K562 (cell line): ENCODE data around the gene SAMD15. TPM values are rescaled to one million over a fixed set of nuclear protein-coding genes. Genes with fewer than 3 reads are reported as not detected.

Source experiments
- ADNP ChIP-seq: fragments of 200-800 bp; sonication (Bioruptor generic); IDR thresholded peaks from 2 replicates; pipeline ENCODE4 v1.6.1; 2016; ENCODE audit warnings: missing genetic modification characterization, missing compliant biosample characterization
- HDAC2 ChIP-seq: fragments of 450-650 bp; IDR thresholded peaks from 2 replicates; pipeline ENCODE4 v1.6.1; 2016; ENCODE audit warnings: mild to moderate bottlenecking
- IFI16 ChIP-seq: fragments of 250-450 bp; sonication (Bioruptor Pico); IDR thresholded peaks from 2 replicates; pipeline ENCODE4 v2.1.2; 2022; ENCODE audit warnings: mild to moderate bottlenecking, inconsistent platforms
- KAT8 ChIP-seq: fragments of 450-650 bp; IDR thresholded peaks from 2 replicates; pipeline ENCODE4 v1.6.1; 2016; ENCODE audit warnings: low read depth, mild to moderate bottlenecking
- LEF1 ChIP-seq: fragments of 450-650 bp; IDR thresholded peaks from 2 replicates; pipeline ENCODE4 v1.6.1; 2016; ENCODE audit warnings: mild to moderate bottlenecking
- POLR2AphosphoS5 ChIP-seq: IDR thresholded peaks from 2 replicates; pipeline ENCODE4 v1.6.1; 2011; ENCODE audit warnings: mild to moderate bottlenecking, low read depth, low read length, moderate library complexity; ENCODE audit not compliant: control insufficient read depth, insufficient read depth
- POLR2G ChIP-seq: fragments of 200-400 bp; formaldehyde crosslinking; IDR thresholded peaks from 2 replicates; pipeline ENCODE4 v1.6.1; 2017; ENCODE audit warnings: low read depth, mild to moderate bottlenecking, antibody characterized with exemption, low read length, moderate library complexity
- POLR3G ChIP-seq: IDR thresholded peaks from 2 replicates; pipeline ENCODE4 v1.6.1; 2011; ENCODE audit not compliant: insufficient read length, insufficient replicate concordance; ENCODE audit errors: extremely low read depth
- PRMT5 ChIP-seq: sonication (generic); formaldehyde crosslinking; IDR thresholded peaks from 2 replicates; pipeline ENCODE4 v1.5.0; 2020; ENCODE audit warnings: missing genetic modification reagents
- polyA plus RNA-seq, 8 experiments: library from polyadenylated mRNA; depleted of rRNA in 4 of 8; stranded (reverse) in 5 of 8; unstranded in 3 of 8; fragments of >200 nt; fragmentation: Nextera tagmentation in 2 of 8; fragmentation: Illumina TruSeq in 1 of 8; extraction: Ambion mirVana in 2 of 8; extraction: Trizol in 1 of 8; gene quantifications; 2 replicates each; pipeline versions ENCODE4 v1.2.1 to v1.2.3, GENCODE V29; 2011 to 2014; ENCODE audit warnings: inconsistent platforms in 1 of 8, missing spikeins in 1 of 8
- total RNA-seq, 7 experiments: library from RNA; depleted of rRNA in 6 of 7; stranded (reverse); fragments of >200 nt in 6 of 7; fragmentation: Illumina TruSeq in 2 of 7; extraction: Trizol in 2 of 7; gene quantifications; 2 replicates each; pipeline versions ENCODE4 v1.2.1 to v1.2.3, GENCODE V29; 2011 to 2021; ENCODE audit warnings: low replicate concordance in 1 of 7
- TF ChIP-seq, protein P1 (sequence below), 2 experiments: fragments of 450-650 bp in 1 of 2; sonication (generic) in 1 of 2; formaldehyde crosslinking in 1 of 2; IDR thresholded peaks; 2 replicates each; pipeline versions ENCODE4 v1.7.1 to v1.9.0; 2016 to 2022; ENCODE audit warnings: inconsistent platforms in 1 of 2, mild to moderate bottlenecking in 1 of 2, missing genetic modification reagents in 1 of 2
- TF ChIP-seq, protein P2 (sequence below), 3 experiments: fragments of 200-800 bp in 1 of 3; fragments of 250-450 bp in 1 of 3; fragments of 450-650 bp in 1 of 3; sonication (Bioruptor Pico) in 1 of 3; sonication (Bioruptor generic) in 1 of 3; formaldehyde crosslinking in 1 of 3; IDR thresholded peaks; 2 replicates each; pipeline versions ENCODE4 v1.6.1 to v1.8.0; 2016 to 2022; ENCODE audit warnings: mild to moderate bottlenecking in 2 of 3, missing genetic modification characterization in 2 of 3, missing compliant biosample characterization in 1 of 3, moderate library complexity in 1 of 3
- TF ChIP-seq, protein P3 (sequence below): sonication (generic); formaldehyde crosslinking; IDR thresholded peaks from 2 replicates; pipeline ENCODE4 v1.8.0; 2022; ENCODE audit warnings: missing genetic modification reagents, mild to moderate bottlenecking, borderline replicate concordance
- TF ChIP-seq, protein P4 (sequence below): fragments of 250-450 bp; sonication (Bioruptor Pico); IDR thresholded peaks from 2 replicates; pipeline ENCODE4 v1.8.0; 2021; ENCODE audit warnings: moderate library complexity, mild to moderate bottlenecking, inconsistent platforms

Gene SAMD15
- total and polyA plus RNA-seq, 9 of the 15 experiments (the other 6 are each of a cell fraction or from before 2014, with no cell fraction given): 0.18 to 0.54 (median 0.25) TPM

DNA sequence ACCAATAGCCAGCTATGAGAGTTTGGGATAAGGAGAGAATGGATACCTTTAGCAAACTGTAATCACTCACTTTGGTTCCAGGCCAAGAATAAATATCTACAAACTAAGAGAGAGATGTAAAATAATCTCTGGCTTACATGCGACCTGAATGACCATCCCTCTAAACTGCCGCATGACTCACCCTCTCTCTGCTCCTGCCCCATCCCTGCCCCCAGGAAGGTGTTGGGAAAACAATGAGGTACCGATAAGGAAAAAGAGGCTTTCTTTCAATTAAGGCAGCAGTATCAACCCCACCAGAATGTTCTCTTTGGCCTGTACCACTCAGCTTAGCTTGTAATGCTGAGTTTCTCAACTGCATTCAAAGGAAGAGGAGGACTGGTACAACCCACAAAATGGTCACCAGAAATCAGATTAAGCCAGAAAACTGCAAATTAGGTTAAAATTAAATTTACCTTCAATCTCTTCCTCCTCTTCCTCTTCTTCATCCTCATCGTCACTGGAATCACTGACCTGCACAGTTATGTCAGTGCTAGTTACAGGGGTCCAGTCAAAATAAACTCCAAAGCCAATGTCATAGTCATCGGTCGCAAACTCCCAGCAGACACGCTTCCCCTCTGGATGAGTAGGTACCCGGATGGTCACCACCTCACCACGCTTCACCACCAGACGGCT is 34.3 kb upstream of the SAMD15 start (continued):
- TF ChIP-seq, protein P1, sequence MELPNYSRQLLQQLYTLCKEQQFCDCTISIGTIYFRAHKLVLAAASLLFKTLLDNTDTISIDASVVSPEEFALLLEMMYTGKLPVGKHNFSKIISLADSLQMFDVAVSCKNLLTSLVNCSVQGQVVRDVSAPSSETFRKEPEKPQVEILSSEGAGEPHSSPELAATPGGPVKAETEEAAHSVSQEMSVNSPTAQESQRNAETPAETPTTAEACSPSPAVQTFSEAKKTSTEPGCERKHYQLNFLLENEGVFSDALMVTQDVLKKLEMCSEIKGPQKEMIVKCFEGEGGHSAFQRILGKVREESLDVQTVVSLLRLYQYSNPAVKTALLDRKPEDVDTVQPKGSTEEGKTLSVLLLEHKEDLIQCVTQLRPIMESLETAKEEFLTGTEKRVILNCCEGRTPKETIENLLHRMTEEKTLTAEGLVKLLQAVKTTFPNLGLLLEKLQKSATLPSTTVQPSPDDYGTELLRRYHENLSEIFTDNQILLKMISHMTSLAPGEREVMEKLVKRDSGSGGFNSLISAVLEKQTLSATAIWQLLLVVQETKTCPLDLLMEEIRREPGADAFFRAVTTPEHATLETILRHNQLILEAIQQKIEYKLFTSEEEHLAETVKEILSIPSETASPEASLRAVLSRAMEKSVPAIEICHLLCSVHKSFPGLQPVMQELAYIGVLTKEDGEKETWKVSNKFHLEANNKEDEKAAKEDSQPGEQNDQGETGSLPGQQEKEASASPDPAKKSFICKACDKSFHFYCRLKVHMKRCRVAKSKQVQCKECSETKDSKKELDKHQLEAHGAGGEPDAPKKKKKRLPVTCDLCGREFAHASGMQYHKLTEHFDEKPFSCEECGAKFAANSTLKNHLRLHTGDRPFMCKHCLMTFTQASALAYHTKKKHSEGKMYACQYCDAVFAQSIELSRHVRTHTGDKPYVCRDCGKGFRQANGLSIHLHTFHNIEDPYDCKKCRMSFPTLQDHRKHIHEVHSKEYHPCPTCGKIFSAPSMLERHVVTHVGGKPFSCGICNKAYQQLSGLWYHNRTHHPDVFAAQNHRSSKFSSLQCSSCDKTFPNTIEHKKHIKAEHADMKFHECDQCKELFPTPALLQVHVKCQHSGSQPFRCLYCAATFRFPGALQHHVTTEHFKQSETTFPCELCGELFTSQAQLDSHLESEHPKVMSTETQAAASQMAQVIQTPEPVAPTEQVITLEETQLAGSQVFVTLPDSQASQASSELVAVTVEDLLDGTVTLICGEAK (IDR thresholded peaks at IDR 0.05): no peak
- TF ChIP-seq, protein P1 (CRISPR knock-in tag; IDR thresholded peaks at IDR 0.05): no peak
- TF ChIP-seq IFI16 (CRISPR knock-in tag) (no peak), POLR2AphosphoS5 (peak; percentile 57; the same call in 1 of the 2 replicates), PRMT5 (CRISPR knock-in tag) (no peak), POLR2G (no peak), LEF1 (no peak), POLR3G (no peak), ADNP (tag) (no peak), HDAC2 (no peak), KAT8 (no peak)
- TF ChIP-seq, protein P2, sequence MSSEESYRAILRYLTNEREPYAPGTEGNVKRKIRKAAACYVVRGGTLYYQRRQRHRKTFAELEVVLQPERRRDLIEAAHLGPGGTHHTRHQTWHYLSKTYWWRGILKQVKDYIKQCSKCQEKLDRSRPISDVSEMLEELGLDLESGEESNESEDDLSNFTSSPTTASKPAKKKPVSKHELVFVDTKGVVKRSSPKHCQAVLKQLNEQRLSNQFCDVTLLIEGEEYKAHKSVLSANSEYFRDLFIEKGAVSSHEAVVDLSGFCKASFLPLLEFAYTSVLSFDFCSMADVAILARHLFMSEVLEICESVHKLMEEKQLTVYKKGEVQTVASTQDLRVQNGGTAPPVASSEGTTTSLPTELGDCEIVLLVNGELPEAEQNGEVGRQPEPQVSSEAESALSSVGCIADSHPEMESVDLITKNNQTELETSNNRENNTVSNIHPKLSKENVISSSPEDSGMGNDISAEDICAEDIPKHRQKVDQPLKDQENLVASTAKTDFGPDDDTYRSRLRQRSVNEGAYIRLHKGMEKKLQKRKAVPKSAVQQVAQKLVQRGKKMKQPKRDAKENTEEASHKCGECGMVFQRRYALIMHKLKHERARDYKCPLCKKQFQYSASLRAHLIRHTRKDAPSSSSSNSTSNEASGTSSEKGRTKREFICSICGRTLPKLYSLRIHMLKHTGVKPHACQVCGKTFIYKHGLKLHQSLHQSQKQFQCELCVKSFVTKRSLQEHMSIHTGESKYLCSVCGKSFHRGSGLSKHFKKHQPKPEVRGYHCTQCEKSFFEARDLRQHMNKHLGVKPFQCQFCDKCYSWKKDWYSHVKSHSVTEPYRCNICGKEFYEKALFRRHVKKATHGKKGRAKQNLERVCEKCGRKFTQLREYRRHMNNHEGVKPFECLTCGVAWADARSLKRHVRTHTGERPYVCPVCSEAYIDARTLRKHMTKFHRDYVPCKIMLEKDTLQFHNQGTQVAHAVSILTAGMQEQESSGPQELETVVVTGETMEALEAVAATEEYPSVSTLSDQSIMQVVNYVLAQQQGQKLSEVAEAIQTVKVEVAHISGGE (CRISPR knock-in tag; IDR thresholded peaks at IDR 0.05): no peak
- TF ChIP-seq, protein P3, sequence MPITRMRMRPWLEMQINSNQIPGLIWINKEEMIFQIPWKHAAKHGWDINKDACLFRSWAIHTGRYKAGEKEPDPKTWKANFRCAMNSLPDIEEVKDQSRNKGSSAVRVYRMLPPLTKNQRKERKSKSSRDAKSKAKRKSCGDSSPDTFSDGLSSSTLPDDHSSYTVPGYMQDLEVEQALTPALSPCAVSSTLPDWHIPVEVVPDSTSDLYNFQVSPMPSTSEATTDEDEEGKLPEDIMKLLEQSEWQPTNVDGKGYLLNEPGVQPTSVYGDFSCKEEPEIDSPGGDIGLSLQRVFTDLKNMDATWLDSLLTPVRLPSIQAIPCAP (CRISPR knock-in tag): no peak
- TF ChIP-seq, protein P4, sequence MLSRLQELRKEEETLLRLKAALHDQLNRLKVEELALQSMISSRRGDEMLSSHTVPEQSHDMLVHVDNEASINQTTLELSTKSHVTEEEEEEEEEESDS (CRISPR knock-in tag): no peak
